H9 (cell line): ENCODE data around the gene EEF2KMT. TPM values are rescaled to one million over a fixed set of nuclear protein-coding genes. Genes with fewer than 3 reads are reported as not detected.
A peak's percentile ranks its signal among the peaks of the same experiment; 100 is the strongest.

Experiments
- DNase-seq: peaks from one replicate; pipeline ENCODE4 v3.0.0-alpha.2; 2017
- H2AFZ ChIP-seq: one replicate; pipeline ENCODE4 v1.6.1; 2013; ENCODE audit warnings: mild to moderate bottlenecking, low read length, control low read depth, moderate library complexity
- H2AK5ac ChIP-seq: 2 replicates; pipeline ENCODE4 v1.6.1; 2013; ENCODE audit warnings: low read length, control low read depth, mixed read lengths; ENCODE audit not compliant: insufficient read length
- H2BK120ac ChIP-seq: one replicate; pipeline ENCODE4 v1.6.1; 2013; ENCODE audit warnings: low read depth, mild to moderate bottlenecking, low read length, control low read depth, inconsistent platforms; ENCODE audit not compliant: poor library complexity, severe bottlenecking
- H2BK12ac ChIP-seq: 2 replicates; pipeline ENCODE4 v1.6.1; 2013; ENCODE audit warnings: low read length, control low read depth, mixed read lengths, low read depth; ENCODE audit not compliant: insufficient read length
- H2BK15ac ChIP-seq: 2 replicates; pipeline ENCODE4 v1.6.1; 2013; ENCODE audit warnings: low read depth, low read length, control low read depth
- H2BK20ac ChIP-seq: one replicate; pipeline ENCODE4 v1.6.1; 2013; ENCODE audit warnings: low read depth, mild to moderate bottlenecking, low read length, control low read depth, inconsistent platforms; ENCODE audit not compliant: poor library complexity, severe bottlenecking
- H2BK5ac ChIP-seq: 2 replicates; pipeline ENCODE4 v1.6.1; 2013; ENCODE audit warnings: low read length, control low read depth, mixed read lengths; ENCODE audit not compliant: insufficient read length
- H3K14ac ChIP-seq: 2 replicates; pipeline ENCODE4 v1.6.1; 2013; ENCODE audit warnings: low read length, control low read depth; ENCODE audit not compliant: insufficient read depth
- H3K18ac ChIP-seq: 2 replicates; pipeline ENCODE4 v1.6.1; 2013; ENCODE audit warnings: low read depth, mild to moderate bottlenecking, mixed read lengths, low read length, control low read depth; ENCODE audit not compliant: insufficient read length
- H3K23ac ChIP-seq: 2 replicates; pipeline ENCODE4 v1.6.1; 2013; ENCODE audit warnings: low read length, control low read depth, mixed read lengths, low read depth; ENCODE audit not compliant: insufficient read length
- H3K23me2 ChIP-seq: 2 replicates; pipeline ENCODE4 v1.6.1; 2013; ENCODE audit warnings: low read depth, mild to moderate bottlenecking, mixed read lengths, low read length, control low read depth; ENCODE audit not compliant: insufficient read length, poor library complexity, severe bottlenecking
- H3K27ac ChIP-seq: 2 replicates; pipeline ENCODE4 v1.5.1; 2013; ENCODE audit warnings: low read length, control low read depth, mixed read lengths, low read depth; ENCODE audit not compliant: insufficient read length
- H3K27me3 ChIP-seq: 2 replicates; pipeline ENCODE4 v1.6.1; 2013; ENCODE audit warnings: low read length, control low read depth, inconsistent platforms; ENCODE audit not compliant: insufficient read depth
- H3K4ac ChIP-seq: 2 replicates; pipeline ENCODE4 v1.6.1; 2013; ENCODE audit warnings: low read depth, mild to moderate bottlenecking, control low read depth, inconsistent platforms, low read length, moderate library complexity
- H3K4me1 ChIP-seq: 2 replicates; pipeline ENCODE4 v1.6.1; 2013; ENCODE audit warnings: low read length, control low read depth, inconsistent platforms; ENCODE audit not compliant: insufficient read depth
- H3K4me2 ChIP-seq: 2 replicates; pipeline ENCODE4 v1.6.1; 2013; ENCODE audit warnings: low read length, control low read depth, mixed read lengths; ENCODE audit not compliant: insufficient read length, insufficient read depth
- H3K56ac ChIP-seq: 2 replicates; pipeline ENCODE4 v1.6.1; 2013; ENCODE audit warnings: low read depth, mild to moderate bottlenecking, mixed read lengths, low read length, control low read depth; ENCODE audit not compliant: insufficient read length
- H3K79me1 ChIP-seq: 2 replicates; pipeline ENCODE4 v1.6.1; 2013; ENCODE audit warnings: low read depth, mild to moderate bottlenecking, moderate library complexity, low read length, control low read depth, inconsistent platforms; ENCODE audit not compliant: insufficient read depth, poor library complexity, severe bottlenecking
- H3K79me2 ChIP-seq: 2 replicates; pipeline ENCODE4 v1.6.1; 2013; ENCODE audit warnings: low read length, control low read depth, inconsistent platforms; ENCODE audit not compliant: insufficient read depth
- H3K9ac ChIP-seq: 2 replicates; pipeline ENCODE4 v1.6.1; 2013; ENCODE audit warnings: low read length, control low read depth, mixed read lengths; ENCODE audit not compliant: insufficient read length; ENCODE audit errors: extremely low read depth
- H3K9me3 ChIP-seq: one replicate; pipeline ENCODE4 v1.6.1; 2013; ENCODE audit warnings: low read depth, low read length, inconsistent platforms; ENCODE audit not compliant: control insufficient read depth
- H3T11ph ChIP-seq: one replicate; pipeline ENCODE4 v1.6.1; 2013; ENCODE audit warnings: mild to moderate bottlenecking, low read length, control low read depth, inconsistent platforms
- H4K20me1 ChIP-seq: one replicate; pipeline ENCODE4 v1.6.1; 2013; ENCODE audit not compliant: control insufficient read depth, insufficient read length, insufficient read depth
- H4K5ac ChIP-seq: 2 replicates; pipeline ENCODE4 v1.6.1; 2013; ENCODE audit warnings: low read depth, mild to moderate bottlenecking, mixed read lengths, low read length, control low read depth; ENCODE audit not compliant: insufficient read length
- H4K8ac ChIP-seq: replicated peaks from 2 replicates; pipeline ENCODE4 v1.6.1; 2013; ENCODE audit warnings: low read length, control low read depth, mixed read lengths, low read depth; ENCODE audit not compliant: insufficient read length
- H4K91ac ChIP-seq: 2 replicates; pipeline ENCODE4 v1.6.1; 2013; ENCODE audit warnings: low read depth, mild to moderate bottlenecking, moderate library complexity, mixed read lengths, low read length, control low read depth; ENCODE audit not compliant: insufficient read length
- H3K27ac Mint-ChIP-seq, 3 experiments: 2 replicates in 2 of 3; 3 replicates in 1 of 3; pipeline ENCODE4 v1.8.0; 2020 to 2021; ENCODE audit warnings: mixed read lengths in 3 of 3, mild to moderate bottlenecking in 1 of 3, moderate library complexity in 1 of 3
- H3K27me3 Mint-ChIP-seq: 2 replicates; pipeline ENCODE4 v1.8.0; 2021; ENCODE audit warnings: low read depth, mild to moderate bottlenecking, moderate library complexity, mixed read lengths
- H3K36me3 Mint-ChIP-seq, 3 experiments: 2 replicates in 2 of 3; 3 replicates in 1 of 3; pipeline ENCODE4 v1.8.0; 2020 to 2021; ENCODE audit warnings: low read depth in 3 of 3, mixed read lengths in 3 of 3; ENCODE audit not compliant: insufficient read depth in 1 of 3
- H3K4me1 Mint-ChIP-seq, 2 experiments: 2 replicates each; pipeline ENCODE4 v1.8.0; 2020; ENCODE audit warnings: mixed read lengths in 2 of 2
- H3K4me3 Mint-ChIP-seq, 2 experiments: 2 replicates in 1 of 2; 3 replicates in 1 of 2; pipeline ENCODE4 v1.8.0; 2020 to 2021; ENCODE audit warnings: mild to moderate bottlenecking in 2 of 2, mixed read lengths in 2 of 2, moderate library complexity in 1 of 2
- H3K9me3 Mint-ChIP-seq, 2 experiments: 2 replicates in 1 of 2; 3 replicates in 1 of 2; pipeline ENCODE4 v1.8.0; 2020; ENCODE audit warnings: mild to moderate bottlenecking in 2 of 2, mixed read lengths in 2 of 2, moderate library complexity in 1 of 2
- WGBS: extraction: QIAGEN DNeasy Blood & Tissue Kit; methylation state at CpG from one replicate; pipeline ENCODE4 v1.1.7; 2013; ENCODE audit warnings: missing lambda C conversion rate, low lambda C conversion rate, mixed read lengths; ENCODE audit not compliant: insufficient read length; ENCODE audit errors: extremely low coverage; 5-methylcytosine and 5-hydroxymethylcytosine counted together
- total RNA-seq: library from RNA; stranded (reverse); gene quantifications from 2 replicates; pipeline ENCODE4 v1.2.1, GENCODE V29; 2021
- TF ChIP-seq, protein P1 (sequence below): fragments of 200-600 bp; sonication (generic); conservative IDR thresholded peaks from 3 replicates; pipeline ENCODE4 v1.8.0; 2021; ENCODE audit warnings: antibody characterized with exemption, mild to moderate bottlenecking

Gene EEF2KMT
- total RNA-seq, 1 experiment from 2014 or later: 16.4 TPM

DNA sequence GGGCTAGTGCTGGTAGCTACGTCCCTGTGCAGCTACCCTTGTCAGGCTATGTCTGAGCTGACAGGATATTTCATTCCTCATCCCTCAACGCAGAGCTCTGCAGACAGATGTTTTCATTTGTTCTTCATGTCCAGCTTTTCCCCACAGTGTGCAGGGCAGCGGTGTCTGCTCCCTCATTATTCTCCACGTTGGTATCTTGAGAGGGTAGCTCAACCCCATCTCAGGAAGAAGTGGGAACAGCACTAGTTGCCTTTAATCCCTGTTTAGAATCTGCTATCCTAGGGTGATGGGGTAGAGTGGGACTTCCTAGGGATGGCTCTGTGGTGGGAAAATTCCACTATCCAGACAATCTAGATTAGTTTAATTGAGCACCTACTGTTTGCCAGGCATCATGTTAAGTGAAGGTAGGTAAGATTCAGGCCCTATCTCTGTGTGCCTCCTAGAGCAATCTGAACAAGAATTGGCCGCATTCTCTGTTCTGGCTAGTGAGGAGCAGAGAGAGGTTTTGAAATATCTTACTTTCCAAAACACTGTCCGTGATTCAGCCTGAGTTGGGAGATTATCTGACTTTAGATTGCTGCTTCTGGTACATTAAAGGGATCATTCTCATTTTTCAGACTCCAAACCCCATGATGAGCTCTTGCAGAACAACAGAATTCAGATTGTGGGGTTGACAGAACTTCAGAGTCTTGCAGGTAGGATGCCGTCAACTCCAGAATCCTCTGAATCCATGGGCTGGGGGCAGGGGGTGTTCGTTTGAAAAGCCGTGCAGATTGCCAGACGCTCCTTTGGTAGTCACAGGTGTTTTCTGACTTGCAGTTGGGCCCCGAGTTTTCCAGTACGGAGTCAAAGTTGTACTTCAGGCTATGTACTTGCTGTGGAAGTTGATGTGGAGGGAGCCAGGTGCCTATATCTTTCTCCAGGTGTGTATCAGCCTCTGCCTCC, 25.0 kb downstream of the EEF2KMT start:
- peaks cover 18 to 30% (median 28%) of the 10 kb centered on the region in 3 experiments; a peak in 6 of 7 replicates for H3K36me3 Mint-ChIP-seq
- H2BK15ac ChIP-seq: no peak overlapping the region
- WGBS: no CpG with 5 or more reads among the region's 12 CpGs
- no peaks in the 10 kb centered on the region; the same call in 1 of the 2 replicates for H3K27me3 Mint-ChIP-seq
- no peak overlapping the region for H3K14ac ChIP-seq
- peak overlapping the region; percentile 92 to 96 for H3K4me3 Mint-ChIP-seq
- no peak overlapping the region for H2BK20ac ChIP-seq
- no peak overlapping the region for H4K91ac ChIP-seq
- H3K23me2 ChIP-seq: peaks cover 7% of the 10 kb centered on the region
- H3K4me1 Mint-ChIP-seq: peaks cover 12 to 15% of the 10 kb centered on the region in 2 experiments
- DNase-seq: no peak
- peak overlapping the region; percentile 89 for H3K4me2 ChIP-seq
- H4K8ac ChIP-seq: no peak overlapping the region
- no peak overlapping the region for H3T11ph ChIP-seq
- no peak overlapping the region for H3K23ac ChIP-seq
- H2AK5ac ChIP-seq: no peak overlapping the region
- H3K27me3 ChIP-seq: no peaks in the 10 kb centered on the region
- no peak overlapping the region for H3K56ac ChIP-seq
- H4K20me1 ChIP-seq: no peaks in the 10 kb centered on the region
- no peak overlapping the region for H2BK12ac ChIP-seq
- H3K9ac ChIP-seq: peak overlapping the region; percentile 47
- peaks cover 5% of the 10 kb centered on the region; the same call in 1 of the 2 replicates for H3K79me2 ChIP-seq
- H3K18ac ChIP-seq: peak overlapping the region; percentile 6
- peak overlapping the region; percentile 46 for H4K5ac ChIP-seq
- H2BK120ac ChIP-seq: no peak overlapping the region
- no peak overlapping the region for H2AFZ ChIP-seq
- no peak overlapping the region for H3K27ac ChIP-seq
- peak overlapping the region; percentile 63 to 99 (median 98); a peak in 5 of 7 replicates for H3K27ac Mint-ChIP-seq
- no peak overlapping the region for H2BK5ac ChIP-seq
- no peaks in the 10 kb centered on the region for H3K4me1 ChIP-seq
- H3K4ac ChIP-seq: no peak overlapping the region
- TF ChIP-seq, protein P1, sequence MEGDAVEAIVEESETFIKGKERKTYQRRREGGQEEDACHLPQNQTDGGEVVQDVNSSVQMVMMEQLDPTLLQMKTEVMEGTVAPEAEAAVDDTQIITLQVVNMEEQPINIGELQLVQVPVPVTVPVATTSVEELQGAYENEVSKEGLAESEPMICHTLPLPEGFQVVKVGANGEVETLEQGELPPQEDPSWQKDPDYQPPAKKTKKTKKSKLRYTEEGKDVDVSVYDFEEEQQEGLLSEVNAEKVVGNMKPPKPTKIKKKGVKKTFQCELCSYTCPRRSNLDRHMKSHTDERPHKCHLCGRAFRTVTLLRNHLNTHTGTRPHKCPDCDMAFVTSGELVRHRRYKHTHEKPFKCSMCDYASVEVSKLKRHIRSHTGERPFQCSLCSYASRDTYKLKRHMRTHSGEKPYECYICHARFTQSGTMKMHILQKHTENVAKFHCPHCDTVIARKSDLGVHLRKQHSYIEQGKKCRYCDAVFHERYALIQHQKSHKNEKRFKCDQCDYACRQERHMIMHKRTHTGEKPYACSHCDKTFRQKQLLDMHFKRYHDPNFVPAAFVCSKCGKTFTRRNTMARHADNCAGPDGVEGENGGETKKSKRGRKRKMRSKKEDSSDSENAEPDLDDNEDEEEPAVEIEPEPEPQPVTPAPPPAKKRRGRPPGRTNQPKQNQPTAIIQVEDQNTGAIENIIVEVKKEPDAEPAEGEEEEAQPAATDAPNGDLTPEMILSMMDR: no peak
- H3K9me3 ChIP-seq: no peaks in the 10 kb centered on the region
- peaks cover 4% of the 10 kb centered on the region for H3K79me1 ChIP-seq
- no peaks in the 10 kb centered on the region; a peak in 2 of 5 replicates for H3K9me3 Mint-ChIP-seq
